Measurements from ENCODE around the gene UBXN10.

The UBXN10 gene

GRCh38 chr1:20185834-20186782 is at the start of gene UBXN10, which contains the start of gene PLA2G2C:
Gene UBXN10 (plus strand): TSS chr1:20186096. CDS start chr1:20190562, 4,466 bp downstream.
Gene PLA2G2C (minus strand): TSS chr1:20186518. CDS start chr1:20177363, 9,155 bp downstream.
- peak; percentile 59 for DNase-seq (ENCODE audit: low read depth)

- DNase-seq (ENCODE audit: low read depth) = no peak
These were observed 49.6 kb upstream of the UBXN10 start for GRCh38 chr1:20136249-20136648.

GRCh38 chr1:20137055-20137454 is 48.8 kb upstream of the UBXN10 start:
- DNase-seq (ENCODE audit: low read depth) = no peak

GRCh38 chr1:20137604-20138003 is 48.3 kb upstream of the UBXN10 start:
- DNase-seq (ENCODE audit: low read depth) = no peak

- DNase-seq (ENCODE audit: low read depth) = no peak
These were observed 47.5 kb upstream of the UBXN10 start for GRCh38 chr1:20138346-20138745.

GRCh38 chr1:20138961-20139550 is 46.8 kb upstream of the UBXN10 start, which contains the start of gene PLA2G2F:
Gene PLA2G2F (plus strand): TSS chr1:20139323. CDS start chr1:20139428, 105 bp downstream.
- no peak for DNase-seq (ENCODE audit: low read depth)

- DNase-seq (ENCODE audit: low read depth) = no peak
These were observed 45.9 kb upstream of the UBXN10 start for GRCh38 chr1:20139776-20140612.

- no peak for DNase-seq (ENCODE audit: low read depth)
These were observed 44.9 kb upstream of the UBXN10 start for GRCh38 chr1:20141001-20141400.

GRCh38 chr1:20141466-20141865 is 44.4 kb upstream of the UBXN10 start:
- DNase-seq (ENCODE audit: low read depth) = no peak

GRCh38 chr1:20142001-20142710 is 43.7 kb upstream of the UBXN10 start:
- DNase-seq (ENCODE audit: low read depth) = no peak

- DNase-seq (ENCODE audit: low read depth) = no peak
These were observed 42.6 kb upstream of the UBXN10 start for GRCh38 chr1:20143318-20143717.

- no peak for DNase-seq (ENCODE audit: low read depth)
These were observed 41.9 kb upstream of the UBXN10 start for GRCh38 chr1:20143734-20144565.

GRCh38 chr1:20147846-20148570 is 37.9 kb upstream of the UBXN10 start:
- DNase-seq (ENCODE audit: low read depth) = no peak

GRCh38 chr1:20148571-20149500 is 37.1 kb upstream of the UBXN10 start:
- DNase-seq (ENCODE audit: low read depth) = no peak

- no peak for DNase-seq (ENCODE audit: low read depth)
These were observed 36.1 kb upstream of the UBXN10 start for GRCh38 chr1:20149601-20150325.

GRCh38 chr1:20150326-20150705 is 35.6 kb upstream of the UBXN10 start:
- no peak for DNase-seq (ENCODE audit: low read depth)

GRCh38 chr1:20150969-20151368 is 34.9 kb upstream of the UBXN10 start:
- DNase-seq (ENCODE audit: low read depth) = no peak

Data from activated T-cell treated with anti-CD3 and anti-CD28 coated beads for 24 hours (primary cell).